Activated naive CD4-positive, alpha-beta T cell treated with anti-CD3 and anti-CD28 coated beads, Interleukin-2, amount 50 U/mL, for 24 hours (primary cell): ENCODE results near the gene HYDIN.

ENCODE experiments used
- H3K27ac Mint-ChIP-seq: one replicate; pipeline ENCODE4 v1.8.0; 2021; ENCODE audit warnings: mild to moderate bottlenecking, mixed read lengths
- H3K27me3 Mint-ChIP-seq: one replicate; pipeline ENCODE4 v1.8.0; 2021; ENCODE audit warnings: mixed read lengths
- H3K36me3 Mint-ChIP-seq: one replicate; pipeline ENCODE4 v1.8.0; 2021; ENCODE audit warnings: mixed read lengths
- H3K4me1 Mint-ChIP-seq: one replicate; pipeline ENCODE4 v1.8.0; 2021; ENCODE audit warnings: mixed read lengths
- H3K4me3 Mint-ChIP-seq: one replicate; pipeline ENCODE4 v1.8.0; 2021; ENCODE audit warnings: mild to moderate bottlenecking, mixed read lengths
- H3K9me3 Mint-ChIP-seq: one replicate; pipeline ENCODE4 v1.8.0; 2021; ENCODE audit warnings: mixed read lengths

The HYDIN gene

GRCh38 chr16:70782237-70782636 is 448.3 kb downstream of the HYDIN start:
- Mint-ChIP-seq H3K4me1 (no peaks in the 10 kb centered on the region), H3K36me3 (peaks cover 19% of the 10 kb centered on the region), H3K27me3 (no peaks in the 10 kb centered on the region), H3K9me3 (no peaks in the 10 kb centered on the region), H3K4me3 (no peak overlapping the region), H3K27ac (no peak overlapping the region)

GRCh38 chr16:70781800-70782199 is 448.7 kb downstream of the HYDIN start:
- Mint-ChIP-seq H3K36me3 (peaks cover 19% of the 10 kb centered on the region), H3K4me1 (no peaks in the 10 kb centered on the region)

GRCh38 chr16:70780546-70780945 is 450.0 kb downstream of the HYDIN start:
- Mint-ChIP-seq H3K4me1 (no peaks in the 10 kb centered on the region), H3K27ac (no peak overlapping the region), H3K36me3 (peaks cover 19% of the 10 kb centered on the region), H3K4me3 (no peak overlapping the region), H3K9me3 (no peaks in the 10 kb centered on the region), H3K27me3 (no peaks in the 10 kb centered on the region)

More at GRCh38 chr16:70781800-70782199, 448.7 kb downstream of the HYDIN start:
- no peak overlapping the region for H3K27ac Mint-ChIP-seq
- no peaks in the 10 kb centered on the region for H3K9me3 Mint-ChIP-seq
- H3K4me3 Mint-ChIP-seq: no peak overlapping the region
- no peaks in the 10 kb centered on the region for H3K27me3 Mint-ChIP-seq

GRCh38 chr16:70779361-70779760 is 451.2 kb downstream of the HYDIN start:
- Mint-ChIP-seq H3K4me1 (no peaks in the 10 kb centered on the region), H3K9me3 (no peaks in the 10 kb centered on the region), H3K27me3 (no peaks in the 10 kb centered on the region), H3K4me3 (no peak overlapping the region), H3K27ac (no peak overlapping the region), H3K36me3 (peaks cover 14% of the 10 kb centered on the region)

- H3K4me3 Mint-ChIP-seq: no peak overlapping the region
- H3K36me3 Mint-ChIP-seq: peaks cover 14% of the 10 kb centered on the region
- no peaks in the 10 kb centered on the region for H3K4me1 Mint-ChIP-seq
- no peaks in the 10 kb centered on the region for H3K27me3 Mint-ChIP-seq
- no peak overlapping the region for H3K27ac Mint-ChIP-seq
- H3K9me3 Mint-ChIP-seq: no peaks in the 10 kb centered on the region
These were observed 451.6 kb downstream of the HYDIN start for GRCh38 chr16:70778901-70779309.

- Mint-ChIP-seq H3K4me1 (no peaks in the 10 kb centered on the region), H3K4me3 (no peak overlapping the region), H3K27me3 (no peaks in the 10 kb centered on the region), H3K9me3 (no peaks in the 10 kb centered on the region), H3K27ac (no peak overlapping the region), H3K36me3 (peaks cover 10% of the 10 kb centered on the region)
These were observed 452.5 kb downstream of the HYDIN start for GRCh38 chr16:70777973-70778406.

GRCh38 chr16:70777496-70777895 is 453.0 kb downstream of the HYDIN start:
- H3K36me3 Mint-ChIP-seq: peaks cover 10% of the 10 kb centered on the region
- no peaks in the 10 kb centered on the region for H3K4me1 Mint-ChIP-seq
- no peaks in the 10 kb centered on the region for H3K9me3 Mint-ChIP-seq
- H3K4me3 Mint-ChIP-seq: no peak overlapping the region
- no peaks in the 10 kb centered on the region for H3K27me3 Mint-ChIP-seq
- peak overlapping the region; percentile 55 for H3K27ac Mint-ChIP-seq

- no peak overlapping the region for H3K4me3 Mint-ChIP-seq
- peaks cover 2% of the 10 kb centered on the region for H3K36me3 Mint-ChIP-seq
- H3K4me1 Mint-ChIP-seq: no peaks in the 10 kb centered on the region
- H3K9me3 Mint-ChIP-seq: no peaks in the 10 kb centered on the region
- H3K27me3 Mint-ChIP-seq: no peaks in the 10 kb centered on the region
- H3K27ac Mint-ChIP-seq: no peak overlapping the region
These were observed 455.1 kb downstream of the HYDIN start for GRCh38 chr16:70775399-70775798.

GRCh38 chr16:70774261-70774660 is 456.3 kb downstream of the HYDIN start:
- Mint-ChIP-seq H3K27me3 (no peaks in the 10 kb centered on the region), H3K27ac (no peak overlapping the region), H3K36me3 (no peaks in the 10 kb centered on the region)

GRCh38 chr16:70772493-70772892 is 458.0 kb downstream of the HYDIN start:
- no peaks in the 10 kb centered on the region for H3K9me3 Mint-ChIP-seq
- no peak overlapping the region for H3K4me3 Mint-ChIP-seq
- H3K4me1 Mint-ChIP-seq: no peaks in the 10 kb centered on the region
- no peaks in the 10 kb centered on the region for H3K36me3 Mint-ChIP-seq
- H3K27me3 Mint-ChIP-seq: no peaks in the 10 kb centered on the region
- no peak overlapping the region for H3K27ac Mint-ChIP-seq

More at GRCh38 chr16:70774261-70774660, 456.3 kb downstream of the HYDIN start:
- no peaks in the 10 kb centered on the region for H3K9me3 Mint-ChIP-seq
- H3K4me1 Mint-ChIP-seq: no peaks in the 10 kb centered on the region
- H3K4me3 Mint-ChIP-seq: no peak overlapping the region

GRCh38 chr16:70770626-70771552 is 459.6 kb downstream of the HYDIN start:
- no peaks in the 10 kb centered on the region for H3K9me3 Mint-ChIP-seq
- no peaks in the 10 kb centered on the region for H3K27me3 Mint-ChIP-seq
- H3K4me3 Mint-ChIP-seq: no peak overlapping the region
- no peaks in the 10 kb centered on the region for H3K4me1 Mint-ChIP-seq
- H3K36me3 Mint-ChIP-seq: no peaks in the 10 kb centered on the region
- H3K27ac Mint-ChIP-seq: no peak overlapping the region

GRCh38 chr16:70770291-70770625 is 460.3 kb downstream of the HYDIN start:
- H3K36me3 Mint-ChIP-seq: no peaks in the 10 kb centered on the region
- no peak overlapping the region for H3K4me3 Mint-ChIP-seq
- H3K27me3 Mint-ChIP-seq: no peaks in the 10 kb centered on the region
- H3K4me1 Mint-ChIP-seq: no peaks in the 10 kb centered on the region
- no peak overlapping the region for H3K27ac Mint-ChIP-seq
- H3K9me3 Mint-ChIP-seq: no peaks in the 10 kb centered on the region

- no peaks in the 10 kb centered on the region for H3K9me3 Mint-ChIP-seq
- H3K27me3 Mint-ChIP-seq: no peaks in the 10 kb centered on the region
- H3K4me1 Mint-ChIP-seq: no peaks in the 10 kb centered on the region
- H3K36me3 Mint-ChIP-seq: no peaks in the 10 kb centered on the region
- H3K4me3 Mint-ChIP-seq: no peak overlapping the region
- H3K27ac Mint-ChIP-seq: no peak overlapping the region
These were observed 460.8 kb downstream of the HYDIN start for GRCh38 chr16:70769761-70770160.

GRCh38 chr16:70769131-70769530 is 461.4 kb downstream of the HYDIN start:
- H3K9me3 Mint-ChIP-seq: no peaks in the 10 kb centered on the region
- no peaks in the 10 kb centered on the region for H3K4me1 Mint-ChIP-seq
- no peaks in the 10 kb centered on the region for H3K36me3 Mint-ChIP-seq
- H3K27me3 Mint-ChIP-seq: no peaks in the 10 kb centered on the region
- no peak overlapping the region for H3K4me3 Mint-ChIP-seq
- H3K27ac Mint-ChIP-seq: no peak overlapping the region

GRCh38 chr16:70768203-70768580 is 462.3 kb downstream of the HYDIN start:
- Mint-ChIP-seq H3K4me1 (no peaks in the 10 kb centered on the region), H3K27me3 (no peaks in the 10 kb centered on the region), H3K27ac (no peak overlapping the region), H3K9me3 (no peaks in the 10 kb centered on the region), H3K36me3 (no peaks in the 10 kb centered on the region), H3K4me3 (no peak overlapping the region)

- H3K27me3 Mint-ChIP-seq: no peaks in the 10 kb centered on the region
- no peaks in the 10 kb centered on the region for H3K9me3 Mint-ChIP-seq
- H3K27ac Mint-ChIP-seq: no peak overlapping the region
- H3K4me1 Mint-ChIP-seq: no peaks in the 10 kb centered on the region
- no peaks in the 10 kb centered on the region for H3K36me3 Mint-ChIP-seq
- H3K4me3 Mint-ChIP-seq: no peak overlapping the region
These were observed 462.9 kb downstream of the HYDIN start for GRCh38 chr16:70767377-70768202.
